HepG2 (cell line): ENCODE results near the gene QSER1. TPM values are rescaled to one million over a fixed set of nuclear protein-coding genes. Genes with fewer than 3 reads are reported as not detected.

Experiments
- HNRNPLL ChIP-seq: fragments of 200-400 bp; formaldehyde crosslinking; IDR thresholded peaks from 2 replicates; pipeline ENCODE4 v1.6.1; 2017; ENCODE audit warnings: mild to moderate bottlenecking, low read depth, low read length; ENCODE audit not compliant: poor library complexity, severe bottlenecking
- MYC ChIP-seq: sonication (generic); formaldehyde crosslinking; IDR thresholded peaks from 2 replicates; pipeline ENCODE4 v1.9.0; 2021; ENCODE audit warnings: missing genetic modification reagents, borderline replicate concordance
- NONO ChIP-seq, 2 experiments: fragments of 450-650 bp in 1 of 2; sonication (generic) in 1 of 2; formaldehyde crosslinking in 1 of 2; IDR thresholded peaks in 1 of 2; conservative IDR thresholded peaks in 1 of 2; 2 replicates each; pipeline versions ENCODE4 v1.6.1 to v1.8.0; 2017 to 2022; ENCODE audit warnings: mild to moderate bottlenecking in 1 of 2, missing genetic modification reagents in 1 of 2, moderate library complexity in 1 of 2
- SOX5 ChIP-seq: IDR thresholded peaks from 2 replicates; pipeline ENCODE4 v1.6.1; 2016; ENCODE audit warnings: borderline replicate concordance
- TAF15 ChIP-seq: fragments of 200-400 bp; formaldehyde crosslinking; IDR thresholded peaks from one replicate; pipeline ENCODE4 v1.6.1; 2018; ENCODE audit warnings: mild to moderate bottlenecking, low read depth, low read length; ENCODE audit not compliant: poor library complexity, severe bottlenecking
- TCF12 ChIP-seq, 2 experiments: fragments of 450-650 bp in 1 of 2; sonication (generic) in 1 of 2; formaldehyde crosslinking in 1 of 2; IDR thresholded peaks; 2 replicates each; pipeline versions ENCODE4 v1.6.1 to v1.8.0; 2017 to 2022; ENCODE audit warnings: antibody characterized with exemption in 1 of 2, mild to moderate bottlenecking in 1 of 2, missing genetic modification reagents in 1 of 2, moderate library complexity in 1 of 2
- THAP9 ChIP-seq: sonication (generic); formaldehyde crosslinking; IDR thresholded peaks from 2 replicates; pipeline ENCODE4; 2020; ENCODE audit warnings: missing genetic modification reagents, mild to moderate bottlenecking, borderline replicate concordance
- polyA plus RNA-seq, 8 experiments: library from polyadenylated mRNA; depleted of rRNA in 3 of 8; stranded (reverse) in 7 of 8; unstranded in 1 of 8; fragments of >200 nt; fragmentation: Illumina TruSeq in 4 of 8; extraction: Trizol in 4 of 8; gene quantifications; 2 replicates each; pipeline versions ENCODE4 v1.2.1 to v1.2.3, GENCODE V29; 2011 to 2016; ENCODE audit warnings: low read depth in 4 of 8, missing spikeins in 1 of 8, mixed read lengths in 1 of 8; ENCODE audit not compliant: insufficient read depth in 1 of 8
- total RNA-seq, 5 experiments: library from RNA; depleted of rRNA; stranded (reverse); fragments of >200 nt; fragmentation: Illumina TruSeq; extraction: Trizol; gene quantifications; 2 replicates each; pipeline ENCODE4 v1.2.3, GENCODE V29; 2016; ENCODE audit warnings: low read depth in 1 of 5
- TF ChIP-seq, protein P1 (sequence below), 2 experiments: fragments of 450-650 bp in 1 of 2; sonication (generic) in 1 of 2; formaldehyde crosslinking in 1 of 2; IDR thresholded peaks; 2 replicates each; pipeline versions ENCODE4 v1.6.1 to v1.8.0; 2016 to 2022; ENCODE audit warnings: antibody characterized with exemption in 1 of 2, mild to moderate bottlenecking in 1 of 2, missing genetic modification reagents in 1 of 2
- TF ChIP-seq, protein P2 (sequence below): sonication (generic); formaldehyde crosslinking; IDR thresholded peaks from 2 replicates; pipeline ENCODE4 v1.4.0; 2020; ENCODE audit warnings: mild to moderate bottlenecking, low read depth, missing genetic modification reagents

QSER1 gene
- total and polyA plus RNA-seq, 2 of the 13 experiments (the other 11 are each of a cell fraction or from before 2014, with no cell fraction given) = 8.9 to 17.3 TPM

DNA sequence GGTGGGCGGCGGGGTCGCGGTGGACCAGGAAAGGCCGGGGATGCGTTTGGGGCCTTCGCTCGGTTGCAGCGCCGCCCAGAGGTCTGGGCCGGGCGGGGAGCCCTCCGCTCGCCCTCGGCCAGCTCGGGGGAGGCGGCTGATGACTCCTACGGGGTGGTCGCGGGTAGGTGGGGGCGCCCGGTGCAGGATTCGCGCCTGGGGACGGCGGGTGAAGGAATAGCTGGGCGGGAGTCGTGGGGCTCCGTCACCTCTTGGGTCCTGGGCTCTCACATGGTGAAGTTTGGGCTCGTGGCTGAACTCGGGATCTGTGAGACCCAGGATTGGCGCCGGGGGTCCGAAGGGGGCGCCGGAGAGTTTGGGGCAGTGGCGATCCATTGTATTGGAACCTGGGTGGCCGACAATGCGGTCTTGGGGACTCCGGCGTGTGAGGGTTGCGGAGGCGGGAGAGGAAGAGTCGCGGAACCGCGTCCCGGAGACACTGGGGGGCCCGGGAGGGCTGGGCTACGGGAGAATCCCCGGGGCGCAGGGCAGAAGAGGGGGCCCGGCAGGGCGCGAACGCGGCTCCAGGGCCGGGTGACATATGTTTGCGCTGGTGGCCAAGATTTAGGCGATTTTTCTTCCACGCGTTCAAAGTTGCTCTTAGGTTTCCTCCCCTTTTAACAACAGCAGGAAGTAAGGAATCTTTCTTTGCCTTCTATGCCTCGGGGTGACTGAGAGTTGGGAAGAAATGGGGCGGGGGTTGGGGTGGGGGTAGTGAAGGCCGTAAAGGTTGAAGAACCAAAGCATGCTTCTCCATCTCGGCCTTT lies 935 bp downstream of the QSER1 start (continued):
- TF ChIP-seq, protein P1, sequence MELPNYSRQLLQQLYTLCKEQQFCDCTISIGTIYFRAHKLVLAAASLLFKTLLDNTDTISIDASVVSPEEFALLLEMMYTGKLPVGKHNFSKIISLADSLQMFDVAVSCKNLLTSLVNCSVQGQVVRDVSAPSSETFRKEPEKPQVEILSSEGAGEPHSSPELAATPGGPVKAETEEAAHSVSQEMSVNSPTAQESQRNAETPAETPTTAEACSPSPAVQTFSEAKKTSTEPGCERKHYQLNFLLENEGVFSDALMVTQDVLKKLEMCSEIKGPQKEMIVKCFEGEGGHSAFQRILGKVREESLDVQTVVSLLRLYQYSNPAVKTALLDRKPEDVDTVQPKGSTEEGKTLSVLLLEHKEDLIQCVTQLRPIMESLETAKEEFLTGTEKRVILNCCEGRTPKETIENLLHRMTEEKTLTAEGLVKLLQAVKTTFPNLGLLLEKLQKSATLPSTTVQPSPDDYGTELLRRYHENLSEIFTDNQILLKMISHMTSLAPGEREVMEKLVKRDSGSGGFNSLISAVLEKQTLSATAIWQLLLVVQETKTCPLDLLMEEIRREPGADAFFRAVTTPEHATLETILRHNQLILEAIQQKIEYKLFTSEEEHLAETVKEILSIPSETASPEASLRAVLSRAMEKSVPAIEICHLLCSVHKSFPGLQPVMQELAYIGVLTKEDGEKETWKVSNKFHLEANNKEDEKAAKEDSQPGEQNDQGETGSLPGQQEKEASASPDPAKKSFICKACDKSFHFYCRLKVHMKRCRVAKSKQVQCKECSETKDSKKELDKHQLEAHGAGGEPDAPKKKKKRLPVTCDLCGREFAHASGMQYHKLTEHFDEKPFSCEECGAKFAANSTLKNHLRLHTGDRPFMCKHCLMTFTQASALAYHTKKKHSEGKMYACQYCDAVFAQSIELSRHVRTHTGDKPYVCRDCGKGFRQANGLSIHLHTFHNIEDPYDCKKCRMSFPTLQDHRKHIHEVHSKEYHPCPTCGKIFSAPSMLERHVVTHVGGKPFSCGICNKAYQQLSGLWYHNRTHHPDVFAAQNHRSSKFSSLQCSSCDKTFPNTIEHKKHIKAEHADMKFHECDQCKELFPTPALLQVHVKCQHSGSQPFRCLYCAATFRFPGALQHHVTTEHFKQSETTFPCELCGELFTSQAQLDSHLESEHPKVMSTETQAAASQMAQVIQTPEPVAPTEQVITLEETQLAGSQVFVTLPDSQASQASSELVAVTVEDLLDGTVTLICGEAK (IDR thresholded peaks at IDR 0.05) = no peak
- TF ChIP-seq, protein P1 (CRISPR knock-in tag; IDR thresholded peaks at IDR 0.05) = 0 out of 2 replicates have a peak, but pooled peaks have one; percentile 19
- TF ChIP-seq MYC = peak; percentile 68
- 0 out of 2 replicates have a peak, but pooled peaks have one; percentile 27 for TF ChIP-seq THAP9 (CRISPR knock-in tag)
- TF ChIP-seq, protein P2, sequence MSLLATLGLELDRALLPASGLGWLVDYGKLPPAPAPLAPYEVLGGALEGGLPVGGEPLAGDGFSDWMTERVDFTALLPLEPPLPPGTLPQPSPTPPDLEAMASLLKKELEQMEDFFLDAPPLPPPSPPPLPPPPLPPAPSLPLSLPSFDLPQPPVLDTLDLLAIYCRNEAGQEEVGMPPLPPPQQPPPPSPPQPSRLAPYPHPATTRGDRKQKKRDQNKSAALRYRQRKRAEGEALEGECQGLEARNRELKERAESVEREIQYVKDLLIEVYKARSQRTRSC (CRISPR knock-in tag) = no peak
- peak; percentile 59 for TF ChIP-seq TAF15
- peak; percentile 46 for TF ChIP-seq HNRNPLL
- no peak for TF ChIP-seq NONO (IDR thresholded peaks at IDR 0.05)
- peak; percentile 62; the same call in 1 of the 2 replicates for TF ChIP-seq NONO (CRISPR knock-in tag; conservative IDR thresholded peaks at IDR 0.05)
- no peak for TF ChIP-seq TCF12 (IDR thresholded peaks at IDR 0.05)
- TF ChIP-seq TCF12 (CRISPR knock-in tag; IDR thresholded peaks at IDR 0.05) = 0 out of 2 replicates have a peak, but pooled peaks have one; percentile 12
- TF ChIP-seq SOX5 (CRISPR knock-in tag) = peak; percentile 9; the same call in 1 of the 2 replicates
